Esophagus muscularis mucosa (tissue), 4 donors: ENCODE data around the gene GLE1.

Experiments used
- EP300 ChIP-seq: sonication (generic); formaldehyde crosslinking; IDR thresholded peaks from one replicate; pipeline ENCODE4 v1.6.1; 2017; ENCODE audit warnings: antibody characterized with exemption
- POLR2AphosphoS5 ChIP-seq, 2 donors: sonication (generic); formaldehyde crosslinking; IDR thresholded peaks; one replicate each; pipeline ENCODE4 v1.6.1; 2017; ENCODE audit warnings: antibody characterized with exemption in 2 of 2
- TF ChIP-seq, protein P1 (sequence below), 3 experiments: fragments of 200-600 bp in 2 of 3; fragments of 450-650 bp in 1 of 3; sonication (generic) in 2 of 3; IDR thresholded peaks; one replicate each; pipeline ENCODE4 v1.5.1; 2017 to 2019; ENCODE audit warnings: antibody characterized with exemption in 3 of 3, mild to moderate bottlenecking in 2 of 3, moderate library complexity in 1 of 3

DNA sequence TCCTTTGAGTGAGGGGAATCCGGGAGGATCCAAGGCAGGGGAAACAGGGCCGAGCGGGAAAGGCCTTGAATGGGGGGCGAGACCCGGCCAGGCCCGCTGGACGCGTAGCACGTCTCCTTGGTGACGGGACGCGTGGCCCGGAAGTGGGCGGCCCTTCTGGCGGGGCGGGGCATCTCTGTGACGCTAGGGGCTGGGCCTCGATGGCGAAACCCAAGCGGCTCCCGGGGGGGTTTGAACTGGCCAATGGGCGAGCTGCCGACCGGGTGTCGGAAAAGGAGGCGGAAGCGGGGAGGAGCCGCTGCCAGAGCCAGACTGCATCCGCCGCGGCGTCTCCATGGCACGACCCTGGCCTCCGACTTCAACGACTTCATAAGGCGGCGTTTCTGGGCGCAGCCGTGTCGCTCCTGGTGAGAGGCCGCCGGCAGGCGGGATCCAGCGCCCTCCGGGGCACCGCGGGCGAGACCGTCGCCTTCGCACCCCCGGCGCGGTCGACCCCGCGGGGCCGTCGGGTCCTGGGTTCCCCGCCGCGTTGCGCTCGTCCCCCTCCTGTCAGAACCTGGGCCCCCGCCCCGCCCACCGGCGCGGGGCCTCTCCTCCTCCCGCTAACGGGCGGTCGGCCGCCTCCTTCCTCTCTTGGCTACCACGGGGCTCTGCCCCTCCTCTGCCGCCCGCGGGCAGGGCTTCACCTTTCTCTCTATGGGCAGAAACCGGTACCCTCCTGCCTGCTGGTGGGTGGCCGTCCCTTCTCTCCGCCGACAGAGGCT lies 48.5 kb upstream of the GLE1 start, which contains the start of gene ODF2:
- TF ChIP-seq, protein P1, sequence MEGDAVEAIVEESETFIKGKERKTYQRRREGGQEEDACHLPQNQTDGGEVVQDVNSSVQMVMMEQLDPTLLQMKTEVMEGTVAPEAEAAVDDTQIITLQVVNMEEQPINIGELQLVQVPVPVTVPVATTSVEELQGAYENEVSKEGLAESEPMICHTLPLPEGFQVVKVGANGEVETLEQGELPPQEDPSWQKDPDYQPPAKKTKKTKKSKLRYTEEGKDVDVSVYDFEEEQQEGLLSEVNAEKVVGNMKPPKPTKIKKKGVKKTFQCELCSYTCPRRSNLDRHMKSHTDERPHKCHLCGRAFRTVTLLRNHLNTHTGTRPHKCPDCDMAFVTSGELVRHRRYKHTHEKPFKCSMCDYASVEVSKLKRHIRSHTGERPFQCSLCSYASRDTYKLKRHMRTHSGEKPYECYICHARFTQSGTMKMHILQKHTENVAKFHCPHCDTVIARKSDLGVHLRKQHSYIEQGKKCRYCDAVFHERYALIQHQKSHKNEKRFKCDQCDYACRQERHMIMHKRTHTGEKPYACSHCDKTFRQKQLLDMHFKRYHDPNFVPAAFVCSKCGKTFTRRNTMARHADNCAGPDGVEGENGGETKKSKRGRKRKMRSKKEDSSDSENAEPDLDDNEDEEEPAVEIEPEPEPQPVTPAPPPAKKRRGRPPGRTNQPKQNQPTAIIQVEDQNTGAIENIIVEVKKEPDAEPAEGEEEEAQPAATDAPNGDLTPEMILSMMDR (IDR thresholded peaks at IDR 0.05): no peak
- peak; percentile 74 to 76 for TF ChIP-seq POLR2AphosphoS5 (IDR thresholded peaks at IDR 0.05)
- no peak for TF ChIP-seq EP300
